ENCODE measurements around the gene EPG5.

DNA sequence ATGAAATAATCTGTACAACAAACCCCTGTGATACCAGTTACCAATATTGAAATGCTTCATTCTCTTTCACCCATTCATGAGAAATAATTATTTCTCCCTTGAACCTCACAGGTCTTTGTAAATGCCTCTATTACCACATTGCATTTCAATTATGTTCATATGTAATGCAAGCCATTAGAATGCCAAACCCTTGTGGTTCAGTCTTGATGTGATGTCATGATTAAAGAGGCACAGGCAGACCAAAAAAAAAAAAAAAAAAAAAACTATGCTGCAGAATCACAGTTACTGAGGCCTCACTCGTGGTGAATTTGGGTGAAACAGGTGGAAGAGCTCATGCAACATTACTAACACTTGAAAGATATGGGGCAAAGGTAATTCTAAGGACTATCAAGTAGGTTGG is 9.4 kb upstream of the EPG5 start:
- no peak for TF ChIP-seq CTCF (conservative IDR thresholded peaks at IDR 0.05; ENCODE audit: low read length)
- TF ChIP-seq EZH2phosphoT487 (IDR thresholded peaks at IDR 0.05; ENCODE audit: borderline replicate concordance, low read depth, low read length): no peak
